H1 (cell line): Measurements from ENCODE around the gene P2RX6. TPM values are rescaled to one million over a fixed set of nuclear protein-coding genes. Genes with fewer than 3 reads are reported as not detected.

ENCODE experiments used
- CTCF ChIA-PET: fragments of 300-600 bp; sonication (Branson Sonifier 250); formaldehyde crosslinking; loops from one replicate; lab custom pipeline; 2021; ENCODE audit not compliant: partially characterized antibody; lab: Charles Lee
- POLR2A ChIA-PET: fragments of 300-600 bp; sonication (Branson Sonifier 250); formaldehyde crosslinking; loops from one replicate; lab custom pipeline; 2021; ENCODE audit warnings: inconsistent platforms; ENCODE audit not compliant: partially characterized antibody; lab: Charles Lee
- DNase-seq, 2 experiments: peaks; one replicate each; pipeline versions ENCODE4 v3.0.0 to v3.0.0-alpha.2; 2010 to 2022; ENCODE audit warnings: low spot score in 2 of 2, low read depth in 1 of 2, mixed read lengths in 1 of 2
- FAIRE-seq: peaks from 2 replicates; lab custom pipeline; 2011; peaks lifted over from hg19 to GRCh38; lab: Jason Lieb, UNC
- H2AFZ ChIP-seq: 2 replicates; pipeline ENCODE4 v1.8.1; 2012; ENCODE audit warnings: low read length, inconsistent platforms
- H2AK5ac ChIP-seq: 2 replicates; pipeline ENCODE4 v1.6.1; 2013; ENCODE audit warnings: low read depth, low read length
- H2BK120ac ChIP-seq: replicated peaks from 2 replicates; pipeline ENCODE3; 2013; ENCODE audit warnings: low read depth, low read length, inconsistent platforms
- H2BK12ac ChIP-seq: 2 replicates; pipeline ENCODE4 v1.6.1; 2013; ENCODE audit warnings: low read depth, low read length
- H2BK15ac ChIP-seq: 2 replicates; pipeline ENCODE4 v1.6.1; 2013; ENCODE audit warnings: low read length
- H2BK20ac ChIP-seq: 2 replicates; pipeline ENCODE4 v1.6.1; 2013; ENCODE audit warnings: low read length
- H2BK5ac ChIP-seq: 2 replicates; pipeline ENCODE4 v1.6.1; 2013; ENCODE audit warnings: low read depth, low read length
- H3K14ac ChIP-seq: 2 replicates; pipeline ENCODE4 v1.6.1; 2013; ENCODE audit warnings: inconsistent platforms; ENCODE audit not compliant: insufficient read length
- H3K18ac ChIP-seq: 2 replicates; pipeline ENCODE4 v1.6.1; 2013; ENCODE audit warnings: low read length; ENCODE audit errors: extremely low read depth
- H3K23ac ChIP-seq: 2 replicates; pipeline ENCODE4 v1.6.1; 2013; ENCODE audit warnings: inconsistent platforms; ENCODE audit not compliant: insufficient read length
- H3K23me2 ChIP-seq: 2 replicates; pipeline ENCODE4 v1.6.1; 2013; ENCODE audit warnings: low read depth, low read length
- H3K27ac ChIP-seq: 2 replicates; pipeline ENCODE4 v1.6.1; 2011; ENCODE audit warnings: low read depth, low read length, inconsistent platforms
- H3K27me3 ChIP-seq, 4 experiments: replicated peaks in 1 of 4; 1 replicate in 1 of 4; 2 replicates in 3 of 4; pipeline versions ENCODE4 v1.6.1 to v1.8.1; 2011 to 2013; ENCODE audit warnings: low read length in 3 of 4, mild to moderate bottlenecking in 3 of 4, inconsistent platforms in 2 of 4, mixed read lengths in 2 of 4, moderate library complexity in 1 of 4; ENCODE audit not compliant: control insufficient read depth in 3 of 4, insufficient read depth in 3 of 4; ENCODE audit errors: extremely low read depth in 1 of 4
- H3K36me3 ChIP-seq, 4 experiments: 2 replicates each; pipeline versions ENCODE4 v1.6.1 to v1.8.1; 2011 to 2013; ENCODE audit warnings: mild to moderate bottlenecking in 4 of 4, low read length in 3 of 4, moderate library complexity in 2 of 4, control low read depth in 1 of 4, inconsistent platforms in 1 of 4; ENCODE audit not compliant: insufficient read depth in 4 of 4, control insufficient read depth in 2 of 4
- H3K4ac ChIP-seq: replicated peaks from 2 replicates; pipeline ENCODE3; 2013; ENCODE audit warnings: low read length, low read depth, mixed read lengths, inconsistent platforms; ENCODE audit not compliant: insufficient read length
- H3K4me1 ChIP-seq, 4 experiments: replicated peaks in 1 of 4; 1 replicate in 1 of 4; 2 replicates in 3 of 4; pipeline versions ENCODE4 v1.6.1 to v1.8.1; 2011 to 2013; ENCODE audit warnings: low read length in 3 of 4, inconsistent platforms in 2 of 4, mixed read lengths in 1 of 4; ENCODE audit not compliant: insufficient read depth in 4 of 4, control insufficient read depth in 3 of 4
- H3K4me2 ChIP-seq, 2 experiments: 2 replicates each; pipeline versions ENCODE4 v1.6.1 to v1.8.1; 2011 to 2013; ENCODE audit warnings: low read depth in 2 of 2, low read length in 2 of 2, control low read depth in 1 of 2, inconsistent platforms in 1 of 2, mild to moderate bottlenecking in 1 of 2; ENCODE audit not compliant: insufficient read depth in 1 of 2
- H3K4me3 ChIP-seq, 4 experiments: fragments of 200-600, 300-600 bp in 1 of 4; sonication (generic), shearing (Covaris generic), sonication (Bioruptor Twin) in 1 of 4; 2 replicates each; pipeline versions ENCODE4 v1.5.1 to v1.8.1; 2011 to 2016; ENCODE audit warnings: low read length in 4 of 4, low read depth in 3 of 4, control low read depth in 2 of 4, inconsistent platforms in 2 of 4, mild to moderate bottlenecking in 2 of 4, mixed read lengths in 1 of 4, moderate library complexity in 1 of 4; ENCODE audit not compliant: insufficient read depth in 2 of 4; ENCODE audit errors: extremely low read depth in 1 of 4
- H3K56ac ChIP-seq: replicated peaks from 2 replicates; pipeline ENCODE3; 2013; ENCODE audit warnings: low read depth, mild to moderate bottlenecking, mixed read lengths, low read length, inconsistent platforms; ENCODE audit not compliant: insufficient read length
- H3K79me1 ChIP-seq: 2 replicates; pipeline ENCODE4 v1.6.1; 2013; ENCODE audit warnings: low read depth, low read length, control low read depth
- H3K79me2 ChIP-seq, 2 experiments: 2 replicates each; pipeline versions ENCODE4 v1.6.1 to v1.8.1; 2012 to 2013; ENCODE audit warnings: low read length in 2 of 2, mild to moderate bottlenecking in 2 of 2, inconsistent platforms in 1 of 2; ENCODE audit not compliant: insufficient read depth in 2 of 2, control insufficient read depth in 1 of 2
- H3K9ac ChIP-seq, 4 experiments: replicated peaks in 1 of 4; 1 replicate in 1 of 4; 2 replicates in 3 of 4; pipeline versions ENCODE4 v1.6.1 to v1.8.1; 2011 to 2013; ENCODE audit warnings: low read depth in 3 of 4, low read length in 3 of 4, control low read depth in 2 of 4, mild to moderate bottlenecking in 2 of 4, moderate library complexity in 2 of 4, inconsistent platforms in 1 of 4; ENCODE audit errors: extremely low read depth in 1 of 4
- H3K9me3 ChIP-seq, 2 experiments: 2 replicates each; pipeline versions ENCODE4 v1.6.1 to v1.8.1; 2012 to 2013; ENCODE audit warnings: mild to moderate bottlenecking in 2 of 2, moderate library complexity in 2 of 2, control low read depth in 1 of 2, inconsistent platforms in 1 of 2, low read depth in 1 of 2, low read length in 1 of 2, mixed read lengths in 1 of 2; ENCODE audit not compliant: insufficient read depth in 2 of 2
- H4K20me1 ChIP-seq, 2 experiments: replicated peaks in 1 of 2; 2 replicates each; pipeline versions ENCODE3 to v1.8.1; 2011 to 2013; ENCODE audit warnings: inconsistent platforms in 2 of 2, low read length in 2 of 2, mild to moderate bottlenecking in 1 of 2; ENCODE audit not compliant: insufficient read depth in 2 of 2, control insufficient read depth in 1 of 2
- H4K5ac ChIP-seq: 2 replicates; pipeline ENCODE4 v1.6.1; 2013; ENCODE audit warnings: low read length, low read depth, mixed read lengths, inconsistent platforms; ENCODE audit not compliant: insufficient read length
- H4K8ac ChIP-seq: 2 replicates; pipeline ENCODE4 v1.8.0; 2013; ENCODE audit warnings: mild to moderate bottlenecking, moderate library complexity, low read length, inconsistent platforms; ENCODE audit not compliant: insufficient read depth; ENCODE audit errors: extremely low read depth
- H4K91ac ChIP-seq: replicated peaks from 2 replicates; pipeline ENCODE3; 2013; ENCODE audit warnings: low read length, mixed read lengths, inconsistent platforms; ENCODE audit not compliant: insufficient read length
- WGBS, 2 experiments: shearing (Covaris generic) in 1 of 2; methylation state at CpG; one replicate each; pipeline versions ENCODE4 v1.1.6 to v1.1.7; 2013 to 2015; ENCODE audit warnings: low lambda C conversion rate in 2 of 2, mixed read lengths in 2 of 2, inconsistent platforms in 1 of 2, low coverage in 1 of 2, missing lambda C conversion rate in 1 of 2; ENCODE audit not compliant: insufficient replicate concordance in 2 of 2, insufficient coverage in 1 of 2, insufficient read length in 1 of 2; ENCODE audit errors: extremely low coverage in 1 of 2, missing lambda C conversion rate in 1 of 2; 5-methylcytosine and 5-hydroxymethylcytosine counted together
- polyA plus RNA-seq, 7 experiments: library from polyadenylated mRNA; depleted of rRNA in 3 of 7; stranded (reverse) in 5 of 7; unstranded in 2 of 7; fragments of >200 nt in 5 of 7; fragments of 200-250 nt in 2 of 7; gene quantifications; 1 replicate in 5 of 7; 2 replicates in 1 of 7; 4 replicates in 1 of 7; pipeline versions ENCODE4 v1.2.1 to v1.2.3, GENCODE V29; 2011 to 2013; ENCODE audit warnings: missing spikeins in 2 of 7, mixed read lengths in 2 of 7
- total RNA-seq: library from RNA; stranded (reverse); fragmentation: NEBNext Ultra II Directional; extraction: Animal tissue kit (Norgen Biotek cat#: 25700); gene quantifications from 2 replicates; pipeline ENCODE4 v1.2.1, GENCODE V29; 2021

Gene P2RX6
- total and polyA plus RNA-seq, 2 of the 8 experiments (the other 6 are each of a cell fraction or from before 2014, with no cell fraction given) = 0.09 TPM; not detected in 1

- ChIA-PET POLR2A (interaction anchor here (1.0 kb wide), 2 partner anchors 11 to 15 kb away, joined by 4 to 5 read pairs; partner anchors contain the start of gene LZTR1), CTCF (interaction anchor here (0.7 to 10.9 kb wide), 9 partner anchors 11 to 167 kb away, joined by 3 to 115 read pairs (median 3); partner anchors contain the start of gene LZTR1)
- H2BK120ac ChIP-seq = no peak overlapping the region
- no peak overlapping the region for H2AFZ ChIP-seq
- no peaks in the 10 kb centered on the region for H3K36me3 ChIP-seq
- DNase-seq (no peak), FAIRE-seq (no peak)
- peaks cover 0 to 19% (median 12%) of the 10 kb centered on the region in 4 experiments; a peak in 6 of 7 replicates for H3K4me1 ChIP-seq
- no peak overlapping the region for H4K91ac ChIP-seq
- H3K79me2 ChIP-seq = no peaks in the 10 kb centered on the region
- no peak overlapping the region for H2BK12ac ChIP-seq
- no peak overlapping the region for H2BK5ac ChIP-seq
- H3K27ac ChIP-seq = no peak overlapping the region
- no peak overlapping the region for H2BK15ac ChIP-seq
- H3K56ac ChIP-seq = no peak overlapping the region
- no peaks in the 10 kb centered on the region for H3K9me3 ChIP-seq
- H3K79me1 ChIP-seq = no peaks in the 10 kb centered on the region
- no peaks in the 10 kb centered on the region for H3K23me2 ChIP-seq
- no peak overlapping the region for H3K14ac ChIP-seq
- H3K4me2 ChIP-seq = no peak overlapping the region; a peak in 1 of 4 replicates
- no peak overlapping the region for H4K5ac ChIP-seq
- 65% methylated on average over 4 of the region's 4 CpGs; no CpG with 5 or more reads in 1 of the 2 experiments for WGBS, 2 experiments
- H4K8ac ChIP-seq = no peak overlapping the region
- no peak overlapping the region for H3K9ac ChIP-seq
- peaks cover 6 to 40% (median 26%) of the 10 kb centered on the region in 4 experiments for H3K27me3 ChIP-seq
- H4K20me1 ChIP-seq = peaks cover 2 to 5% of the 10 kb centered on the region in 2 experiments
- H2BK20ac ChIP-seq = no peak overlapping the region
- H3K18ac ChIP-seq = no peak overlapping the region; the same call in 1 of the 2 replicates
- no peak overlapping the region for H3K4me3 ChIP-seq
- H3K23ac ChIP-seq = no peak overlapping the region
- no peak overlapping the region for H2AK5ac ChIP-seq
- H3K4ac ChIP-seq = no peak overlapping the region
Observed at GRCh38 chr22:20970939-20971657, 43.9 kb upstream of the P2RX6 start.
